Right lung (tissue), 5 donors: Measurements from ENCODE around the gene RFLNA. TPM values are rescaled to one million over a fixed set of nuclear protein-coding genes. Genes with fewer than 3 reads are reported as not detected.

Source experiments
- DNase-seq, 2 donors: peaks; one replicate each; pipeline ENCODE4 v3.0.0-alpha.2; 2013
- polyA plus RNA-seq, 5 donors: library from polyadenylated mRNA; unstranded; fragments of 120-200 nt; gene quantifications; one replicate each; pipeline versions ENCODE4 v1.2.1 to v1.2.3, GENCODE V29; 2013; ENCODE audit warnings: inconsistent platforms in 1 of 5, low replicate concordance in 1 of 5; ENCODE audit not compliant: insufficient read length in 5 of 5, insufficient read depth in 1 of 5

The RFLNA gene
- polyA plus RNA-seq, 5 donors = 2.7 to 4.6 (median 3.5) TPM

DNA sequence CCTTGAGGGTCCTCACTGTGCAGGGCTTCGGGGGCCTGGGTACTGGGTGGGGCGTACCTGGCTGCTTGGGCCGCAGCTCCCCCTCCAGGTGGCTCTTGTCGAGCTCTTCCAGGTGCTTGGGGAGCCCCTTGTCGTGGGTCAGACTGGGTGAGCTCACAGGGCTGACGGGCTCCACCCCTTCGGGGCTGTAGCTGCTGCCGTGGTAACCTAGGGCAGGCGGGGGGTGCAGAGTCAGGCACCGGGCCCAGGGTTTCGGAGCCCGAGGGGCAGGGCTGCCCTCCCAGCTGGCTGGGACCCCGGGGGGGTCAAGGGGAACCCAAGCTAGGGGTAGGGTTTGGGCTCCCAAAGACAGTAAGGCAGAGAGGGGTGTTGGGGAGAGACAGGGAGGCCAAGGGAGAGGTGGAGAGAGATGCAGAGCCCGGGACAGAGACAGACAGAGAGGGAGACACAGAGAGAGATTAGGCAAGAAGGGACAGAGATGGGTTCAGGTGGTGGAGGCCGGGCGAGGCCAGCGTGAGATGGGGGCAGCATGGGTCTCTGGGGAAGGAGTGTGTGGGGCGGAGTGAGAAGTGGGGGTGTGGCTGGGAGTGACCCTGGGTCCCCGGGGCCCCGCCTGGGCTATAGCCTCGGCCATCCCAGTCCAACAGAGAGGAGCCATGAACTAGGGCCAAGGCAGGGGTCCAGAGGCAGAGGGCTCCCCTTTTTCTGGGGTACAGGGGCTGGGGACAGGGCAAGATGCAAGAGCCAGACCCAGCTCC, 40.7 kb downstream of the RFLNA start:
- DNase-seq = no peak

- DNase-seq = no peak
These were observed 41.2 kb downstream of the RFLNA start for GRCh38 chr12:124336184-124336437.

GRCh38 chr12:124336742-124337520, 42.0 kb downstream of the RFLNA start:
- no peak for DNase-seq

DNA sequence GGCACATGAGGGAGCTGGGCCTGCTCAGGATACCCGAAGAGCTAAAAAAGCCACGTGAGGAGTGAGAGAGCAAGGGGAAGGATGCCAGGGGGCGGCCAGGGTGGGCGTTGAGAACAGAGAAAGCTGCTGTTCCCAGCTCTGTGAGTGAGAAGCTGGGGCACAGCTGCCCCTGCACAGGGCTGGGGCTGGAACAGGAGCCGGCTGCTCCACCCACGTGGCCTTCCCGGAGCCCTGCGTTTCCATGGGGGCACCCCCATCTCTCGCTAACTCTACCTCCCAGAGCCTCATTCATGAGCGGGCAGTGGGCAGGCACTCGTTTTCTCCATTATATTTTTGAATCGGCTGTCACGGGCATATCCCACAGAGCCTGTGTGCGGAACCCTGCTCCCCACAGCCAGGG, 42.7 kb downstream of the RFLNA start:
- no peak for DNase-seq

DNA sequence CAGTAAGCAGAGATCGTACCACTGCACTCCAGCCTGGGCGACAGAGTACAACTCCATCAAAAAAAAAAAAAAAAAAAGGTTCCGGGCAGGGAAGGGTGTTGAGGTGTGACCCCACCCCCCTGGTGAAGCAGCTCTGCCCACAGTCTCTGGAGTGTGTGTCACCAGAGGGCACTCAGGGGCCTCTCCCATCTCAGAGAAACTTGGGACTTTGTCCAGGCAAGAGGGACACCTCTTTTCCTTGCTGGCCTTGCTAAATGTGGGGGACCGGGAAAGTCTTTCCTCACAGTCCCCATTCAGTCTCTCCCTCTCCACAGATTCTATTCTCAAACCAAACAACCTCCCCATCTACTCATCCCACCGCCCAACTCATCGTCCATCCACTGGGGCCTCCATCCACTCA, 43.6 kb downstream of the RFLNA start:
- DNase-seq = no peak

DNA sequence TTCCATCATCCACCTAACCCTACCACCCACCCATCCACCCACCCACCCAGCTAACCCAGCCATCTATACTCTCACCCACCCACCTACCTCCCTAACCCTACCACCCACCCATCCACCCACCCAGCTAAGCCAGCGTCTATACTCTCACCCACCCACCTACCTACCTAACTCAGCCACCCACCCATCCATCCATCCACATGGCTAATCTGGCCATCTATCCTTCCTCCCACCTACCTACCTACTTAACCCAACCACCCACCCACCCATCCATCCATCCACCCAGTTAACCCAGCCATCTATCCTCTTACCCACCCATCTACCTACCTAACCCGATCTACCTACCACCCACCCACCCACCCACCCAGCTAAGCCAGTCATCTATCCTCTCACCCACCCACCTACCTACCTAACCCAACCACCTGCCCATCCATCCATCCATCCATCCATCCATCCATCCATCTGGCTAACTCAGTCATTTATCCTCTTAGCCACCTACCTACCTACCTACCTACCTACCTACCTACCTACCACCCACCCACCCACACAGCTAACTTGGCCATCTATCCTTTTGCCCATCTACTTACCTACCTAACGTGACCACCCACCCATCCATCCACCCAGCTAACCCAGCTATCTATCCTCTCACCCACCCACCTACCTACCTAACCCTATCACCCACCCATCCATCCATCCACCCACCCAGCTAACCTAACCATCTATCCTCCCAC, 44.1 kb downstream of the RFLNA start:
- no peak for DNase-seq

DNA sequence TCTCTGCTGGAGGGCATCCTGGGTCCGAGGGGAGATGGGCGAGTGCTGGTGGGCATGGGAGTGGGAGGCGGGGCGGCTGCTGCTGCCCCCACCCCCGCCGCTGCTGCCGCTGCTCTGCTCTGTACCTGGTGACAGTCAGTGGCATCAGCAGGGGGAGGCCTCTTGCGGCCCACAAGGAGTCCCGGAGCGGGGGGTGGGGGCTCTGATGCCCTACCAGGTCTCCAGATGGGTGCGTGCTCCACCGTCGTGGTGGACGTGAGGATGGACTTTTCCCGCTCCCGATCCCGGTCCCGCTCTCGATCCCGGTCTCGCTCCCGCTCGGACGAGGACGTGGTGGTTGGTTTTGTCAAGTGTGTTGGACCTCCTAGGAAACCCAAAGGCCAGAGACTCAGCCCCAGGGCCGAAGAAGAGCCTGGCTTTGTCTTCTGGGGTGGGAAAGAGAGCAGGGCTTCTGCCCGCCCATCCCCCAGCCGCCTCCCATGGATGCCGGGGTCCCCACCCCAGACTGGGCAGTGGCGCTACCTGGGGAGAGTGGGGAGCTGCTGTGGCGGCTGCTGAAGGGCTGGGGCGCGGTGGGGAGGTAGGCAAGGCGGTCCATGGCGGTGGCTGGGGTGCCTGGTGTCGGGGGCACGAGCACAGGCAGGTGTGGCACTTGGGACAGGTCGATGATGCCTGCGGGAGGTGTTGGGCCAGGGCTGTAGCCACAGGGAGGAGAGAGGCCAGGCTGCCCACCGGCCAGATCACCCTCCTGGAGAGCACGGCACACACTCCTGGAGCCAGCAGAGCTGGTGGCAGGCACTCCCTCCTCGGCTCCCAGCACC, 45.4 kb downstream of the RFLNA start:
- no peak for DNase-seq

GRCh38 chr12:124341645-124342069, 46.8 kb downstream of the RFLNA start:
- no peak for DNase-seq

- no peak for DNase-seq
These were observed 49.1 kb downstream of the RFLNA start for GRCh38 chr12:124344022-124344421.

DNA sequence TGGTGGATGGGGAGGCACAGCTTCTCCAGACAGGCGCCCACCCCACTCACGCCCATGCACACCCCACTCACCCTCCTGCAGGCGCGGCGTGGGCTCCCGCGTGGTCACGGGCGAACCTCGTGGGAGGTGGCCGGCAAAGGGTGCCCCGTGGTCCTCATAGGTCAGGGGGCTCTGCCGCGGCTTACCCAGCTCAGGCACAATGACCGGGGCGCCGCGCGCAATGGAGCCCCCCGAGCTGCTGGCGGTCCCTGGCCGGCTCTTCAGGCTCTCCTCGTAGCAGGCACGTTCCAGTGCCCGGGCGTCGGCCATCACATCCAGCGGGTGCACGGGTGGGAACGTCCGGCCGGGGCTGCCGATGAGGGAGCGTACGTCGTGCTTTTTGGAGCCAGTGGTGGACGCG, 49.6 kb downstream of the RFLNA start:
- no peak for DNase-seq

DNA sequence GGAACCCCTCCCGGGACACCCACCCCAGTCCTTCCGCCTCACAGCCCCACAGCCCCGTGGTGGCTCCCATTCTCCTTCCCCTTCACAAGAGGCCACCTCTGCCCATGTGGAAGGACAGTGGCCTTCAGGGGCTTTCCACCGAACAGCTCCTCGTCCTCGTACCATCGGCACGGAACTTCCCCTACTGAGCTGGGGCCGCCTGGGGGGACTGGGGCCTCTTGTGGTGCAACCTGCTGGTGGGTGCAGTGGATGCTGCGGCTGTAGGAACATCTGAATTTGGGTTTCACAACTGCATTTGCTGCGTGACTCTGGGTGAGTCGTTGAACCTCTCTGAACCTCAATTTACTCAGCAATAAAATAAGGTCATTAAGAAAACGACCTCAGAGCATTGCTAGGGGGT, 50.9 kb downstream of the RFLNA start:
- DNase-seq = no peak

DNA sequence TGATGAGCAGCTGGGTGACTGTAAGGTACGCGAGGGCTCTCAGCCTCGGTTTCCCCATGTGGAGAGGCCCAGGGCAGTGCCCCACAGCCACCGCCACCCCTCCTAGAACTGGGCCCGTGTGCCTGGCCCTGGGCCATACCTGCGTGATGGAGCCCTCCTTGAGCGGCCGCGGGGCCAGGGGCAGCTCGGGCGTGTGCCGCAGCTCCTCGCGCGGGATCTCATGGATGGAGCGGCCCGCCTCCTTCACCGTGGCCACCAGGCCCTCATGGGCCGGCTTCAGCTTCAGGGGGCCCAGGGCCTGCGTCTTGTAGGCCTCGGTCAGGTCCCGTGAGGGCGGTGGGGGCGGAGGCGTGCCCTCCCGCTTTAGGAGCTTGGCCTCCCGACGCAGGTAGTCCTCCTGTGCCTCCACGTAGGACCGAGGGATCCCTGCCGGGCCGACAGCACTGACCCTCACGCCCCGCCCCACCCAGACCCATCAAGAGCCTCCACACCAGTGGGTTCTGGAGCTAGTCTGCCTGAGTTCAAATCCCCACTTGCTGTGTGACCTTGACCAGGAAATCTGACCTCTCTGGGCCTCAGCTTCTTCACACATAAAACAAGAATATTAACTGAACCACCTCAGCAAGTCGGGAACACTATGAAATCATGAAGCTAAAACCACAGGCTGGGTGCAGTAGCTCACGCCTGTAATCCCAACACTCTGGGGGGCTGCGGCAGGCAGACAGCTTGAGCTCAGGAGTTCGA, 51.7 kb downstream of the RFLNA start:
- DNase-seq = no peak

DNA sequence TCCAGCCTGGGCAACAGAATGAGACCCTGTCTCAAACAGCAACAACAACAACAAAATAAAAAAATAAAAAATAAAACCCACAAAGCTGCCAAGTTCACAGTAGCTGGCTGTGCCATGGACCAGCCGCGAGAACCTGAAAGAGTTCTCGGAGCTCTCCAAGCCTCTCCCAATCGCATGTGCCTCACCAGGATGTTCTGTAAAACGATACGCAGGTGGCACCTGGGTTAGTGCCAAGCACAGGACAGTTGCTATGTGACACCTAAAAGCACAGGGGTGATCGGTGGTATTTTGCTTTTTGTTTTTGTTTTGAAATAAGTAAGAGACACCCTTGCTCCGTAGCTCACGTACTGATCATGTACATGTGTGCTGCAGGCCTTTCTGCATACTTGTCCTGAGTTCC, 52.4 kb downstream of the RFLNA start:
- no peak for DNase-seq

DNA sequence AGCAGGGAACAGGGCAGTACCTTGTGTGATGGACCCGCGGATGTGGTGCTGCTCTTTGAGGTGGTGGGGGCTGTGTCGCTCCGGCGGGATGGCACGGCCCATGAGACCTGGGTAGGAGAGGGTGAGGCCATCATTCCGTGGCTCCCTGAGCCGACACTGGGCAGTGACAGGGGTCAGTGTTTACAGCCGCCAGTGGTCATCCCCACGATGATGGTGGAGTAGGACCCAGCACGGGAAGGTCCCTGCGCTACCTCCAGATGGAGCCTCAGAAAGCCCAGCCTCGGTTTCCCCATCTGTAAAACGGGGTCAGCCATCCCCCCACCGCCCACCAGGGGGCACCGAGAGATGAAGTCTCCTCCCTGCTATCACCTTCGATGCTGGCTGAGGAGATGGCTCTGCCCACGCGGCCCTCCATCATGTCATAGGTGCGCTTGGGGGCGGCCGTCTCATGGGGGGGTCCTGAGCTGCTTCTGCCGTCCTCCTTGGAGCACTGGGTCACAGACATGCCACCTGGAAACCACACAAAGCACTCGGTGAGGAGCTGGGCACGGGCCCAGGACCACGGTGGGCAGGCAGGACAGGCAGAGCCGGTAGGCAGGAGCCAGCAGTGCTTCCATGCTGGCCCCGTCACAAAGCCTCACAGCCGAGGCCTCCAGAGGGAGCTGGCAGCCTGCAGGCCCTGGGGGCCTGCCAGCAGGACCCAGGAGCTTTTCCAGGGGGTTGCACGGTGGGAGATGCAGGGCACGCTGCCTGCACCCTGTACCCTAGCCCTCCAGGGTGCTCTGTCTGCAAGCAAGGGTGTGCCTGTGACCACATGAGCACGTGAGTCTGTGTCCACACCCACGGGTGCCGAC, 53.1 kb downstream of the RFLNA start:
- no peak for DNase-seq

DNA sequence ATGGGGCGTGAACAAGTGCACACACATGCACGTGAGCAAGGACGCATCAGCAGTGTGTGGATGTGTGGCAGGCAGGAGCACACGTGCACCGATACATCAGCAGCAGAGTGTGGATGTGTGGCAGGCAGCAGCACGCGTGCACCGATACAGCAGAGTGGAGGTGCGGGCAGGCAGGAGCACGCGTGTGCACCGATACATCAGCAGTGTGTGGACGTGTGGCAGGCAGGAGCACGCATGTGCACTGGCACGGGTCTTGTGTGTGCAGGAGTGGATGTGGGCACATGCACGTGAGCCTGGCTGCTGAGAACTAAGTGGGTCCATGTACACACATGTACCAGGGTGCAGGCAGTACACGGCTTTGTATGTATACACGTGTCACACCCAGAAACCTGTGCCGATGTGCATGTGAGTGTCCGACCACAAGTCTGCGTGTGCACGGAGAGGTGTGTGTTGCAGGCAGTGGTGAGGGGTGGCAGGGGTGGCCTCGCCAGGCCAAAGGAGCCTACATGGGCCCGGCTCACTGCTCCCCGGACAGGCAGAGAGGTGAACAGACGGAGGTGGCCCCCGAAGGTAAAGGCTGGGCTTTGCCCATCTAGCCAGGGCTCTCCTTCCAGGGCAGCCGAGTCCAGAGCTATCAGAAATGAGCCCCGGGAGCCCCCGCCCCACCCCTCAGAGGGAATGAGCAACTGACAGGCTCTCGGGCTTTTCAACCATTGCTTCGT, 53.9 kb downstream of the RFLNA start:
- no peak for DNase-seq

GRCh38 chr12:124350491-124350890, 55.6 kb downstream of the RFLNA start:
- DNase-seq = no peak

DNA sequence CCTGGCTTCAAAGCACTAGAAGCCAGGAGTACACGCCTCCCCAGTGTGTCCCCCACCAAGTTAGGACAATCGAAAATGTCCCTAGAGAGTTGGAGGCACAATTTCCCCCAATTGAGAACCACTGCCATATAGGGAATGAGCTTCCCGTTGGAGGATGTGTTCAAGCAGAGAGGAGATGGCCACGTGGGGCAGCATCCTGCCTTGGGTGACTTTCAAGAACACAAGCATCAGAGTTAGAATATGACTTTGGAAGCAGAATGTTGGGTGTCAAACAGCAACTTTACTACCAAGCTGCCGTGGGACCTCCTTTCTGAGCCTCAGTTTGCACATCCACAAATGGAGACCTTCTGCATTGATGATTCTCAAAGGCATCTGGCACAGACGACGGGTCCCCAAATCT, 56.5 kb downstream of the RFLNA start:
- no peak for DNase-seq

DNA sequence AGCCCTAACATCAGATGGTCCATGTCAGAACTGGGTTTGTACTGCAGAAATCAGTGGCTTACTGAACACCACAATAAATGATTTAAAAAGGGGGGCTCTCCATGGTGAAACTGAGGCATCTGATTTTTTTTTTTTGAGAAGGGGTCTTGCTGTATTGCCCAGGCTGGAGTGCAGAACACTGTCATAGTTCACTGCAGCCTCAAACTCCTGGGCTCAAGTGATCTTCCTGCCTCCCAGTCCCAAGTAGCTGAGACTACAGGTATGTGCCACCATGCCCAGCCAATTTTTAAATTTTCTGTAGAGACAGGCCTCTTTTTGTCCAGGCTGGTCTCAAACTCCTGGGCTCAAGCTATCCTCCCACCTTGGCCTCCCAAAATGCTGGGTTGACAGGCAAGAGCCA, 57.4 kb downstream of the RFLNA start:
- no peak for DNase-seq

DNA sequence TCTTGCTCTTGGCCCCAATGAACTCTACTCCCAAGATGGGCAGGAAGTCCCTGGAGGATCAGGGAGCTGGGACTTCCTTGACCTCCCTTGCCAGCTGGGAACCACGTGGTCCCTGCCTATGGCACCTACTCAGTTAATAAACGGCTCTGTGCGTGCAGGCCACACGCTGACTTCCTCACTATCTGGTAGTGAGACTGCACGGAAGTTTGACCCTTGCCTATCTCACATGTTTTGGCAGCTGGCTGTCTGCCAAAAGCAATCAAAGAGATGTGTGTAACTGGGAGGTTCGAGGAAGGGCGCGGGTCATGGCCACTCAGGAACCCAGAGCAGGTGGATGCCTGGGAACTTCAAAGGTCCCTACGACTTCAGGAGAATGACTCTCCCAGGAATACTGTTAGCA, 57.9 kb downstream of the RFLNA start:
- no peak for DNase-seq

GRCh38 chr12:124354400-124354799, 59.5 kb downstream of the RFLNA start:
- no peak for DNase-seq
